Measurements from ENCODE around the gene RESF1.

RESF1 gene

GRCh38 chr12:31958569-31959160 is 550 bp upstream of the RESF1 start:
- in situ Hi-C loops (cut with MboI; ENCODE audit: low sequenced_read_pairs), result no loop called here

DNA sequence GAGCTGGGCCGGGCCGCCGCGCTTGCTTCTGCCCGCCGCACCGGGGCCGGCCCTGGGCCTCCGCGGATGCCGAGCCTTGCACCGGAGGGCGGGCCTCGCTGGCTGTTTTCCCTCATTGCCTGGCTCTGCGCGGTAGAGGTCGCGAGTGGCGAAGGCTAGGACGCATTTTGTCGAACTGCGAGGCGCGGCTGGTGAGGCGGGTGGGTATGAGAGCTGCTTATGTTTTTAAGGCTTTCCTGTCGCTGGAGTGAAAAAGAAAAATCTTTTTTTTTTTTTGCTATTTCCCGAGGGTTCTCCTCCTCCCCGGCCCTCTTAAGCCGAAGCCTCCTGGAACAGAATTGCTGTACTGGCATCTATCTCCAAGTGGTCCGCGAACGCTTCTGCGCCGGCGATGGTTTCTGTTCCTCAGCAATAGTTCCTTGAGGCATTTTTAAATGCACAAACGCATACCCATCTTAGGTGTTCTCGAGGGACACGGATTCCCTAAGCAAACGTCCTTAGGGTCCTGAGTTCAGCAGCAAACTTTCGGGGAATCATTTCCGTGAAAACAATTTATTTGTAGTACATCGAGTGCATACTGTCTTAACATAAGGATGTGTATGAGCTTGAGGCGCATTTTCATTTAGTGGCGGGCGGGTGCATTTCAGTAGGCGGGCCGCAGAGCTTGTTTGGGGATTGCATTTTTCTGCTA is 631 bp downstream of the RESF1 start:
- in situ Hi-C loops (cut with MboI; ENCODE audit: low sequenced_read_pairs), result no loop called here

DNA sequence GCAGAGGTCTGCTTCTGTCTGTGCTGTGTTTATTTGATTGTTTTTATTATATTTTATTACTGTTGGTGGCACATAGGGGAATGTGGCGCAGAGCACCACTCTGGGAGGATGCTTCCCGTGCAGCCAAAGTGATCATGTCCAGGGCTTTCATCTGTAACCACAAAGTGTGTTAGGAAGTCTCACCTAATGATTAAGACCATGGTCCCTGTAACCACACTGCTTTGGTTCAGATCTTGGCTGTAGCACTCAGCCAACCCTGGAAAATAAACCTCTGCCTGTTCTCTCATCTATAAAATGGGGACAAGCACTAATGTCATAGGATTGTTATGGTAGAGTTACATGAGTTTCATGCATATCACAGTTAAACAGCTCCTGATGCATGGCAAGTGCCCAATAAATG is 1.9 kb downstream of the RESF1 start:
- in situ Hi-C loops (cut with MboI; ENCODE audit: low sequenced_read_pairs), result no loop called here

DNA sequence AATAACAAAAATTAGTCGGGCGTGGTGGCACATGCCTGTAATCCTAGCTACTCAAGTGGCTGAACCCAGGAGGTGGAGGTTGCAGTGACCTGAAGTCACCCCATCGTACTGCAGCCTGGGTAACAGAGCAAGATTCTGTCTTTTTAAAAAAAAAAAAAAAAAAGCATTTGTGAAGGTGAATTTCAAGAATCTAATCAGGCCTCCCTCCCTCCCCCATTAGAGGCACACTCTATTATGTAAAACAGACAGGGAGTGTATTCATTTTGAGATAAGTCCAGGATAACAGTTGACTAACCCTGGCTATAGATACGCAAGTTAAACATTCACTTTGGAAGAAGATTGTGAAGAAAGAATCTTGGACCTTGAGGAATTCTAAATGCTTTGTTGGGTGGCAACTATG is 2.9 kb downstream of the RESF1 start:
- in situ Hi-C loops (cut with MboI; ENCODE audit: low sequenced_read_pairs), result no loop called here

GRCh38 chr12:31964280-31964679 is 5.1 kb downstream of the RESF1 start:
- in situ Hi-C loops (cut with MboI; ENCODE audit: low sequenced_read_pairs), result no loop called here

DNA sequence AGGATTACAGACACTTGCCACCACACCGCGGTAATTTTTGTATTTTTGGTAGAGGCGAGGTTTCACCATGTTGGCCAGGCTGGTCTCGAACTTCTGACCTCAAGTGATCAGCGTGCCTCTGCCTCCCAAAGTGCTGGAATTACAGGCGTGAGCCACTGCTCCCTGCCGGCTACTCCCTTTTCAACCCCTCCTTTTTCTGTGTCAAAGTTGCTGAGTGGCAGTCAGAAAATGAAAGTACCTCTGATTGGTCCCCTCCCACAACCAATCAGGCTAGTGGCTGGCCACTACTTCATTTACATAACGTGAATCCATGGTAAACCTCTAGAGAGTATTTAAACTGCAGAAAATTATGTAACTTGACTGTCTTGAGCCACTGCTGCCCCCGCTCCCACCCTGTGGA is 5.9 kb downstream of the RESF1 start:
- in situ Hi-C loops (cut with MboI; ENCODE audit: low sequenced_read_pairs), result no loop called here

- in situ Hi-C loops (cut with MboI; ENCODE audit: low sequenced_read_pairs), result no loop called here
These were observed 7.5 kb downstream of the RESF1 start for GRCh38 chr12:31966558-31967205.

DNA sequence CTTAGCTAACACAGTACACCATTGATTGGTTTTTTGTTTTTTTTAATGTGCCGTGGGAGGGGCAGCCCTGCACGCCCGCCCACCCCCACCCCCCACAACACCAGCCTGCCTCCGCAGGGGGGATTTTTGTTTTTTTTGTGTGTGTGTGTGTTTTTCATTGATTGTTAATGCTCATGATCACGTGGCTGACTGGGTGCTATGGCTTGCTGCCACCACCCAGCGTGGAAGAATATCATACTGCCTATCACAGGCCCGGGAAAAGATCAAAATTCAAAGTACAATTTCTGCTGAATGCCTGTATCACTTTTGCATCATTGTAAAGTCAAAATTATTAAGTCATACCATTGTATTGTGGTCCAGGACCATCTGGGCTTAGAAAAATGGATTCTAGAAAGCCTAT is 8.3 kb downstream of the RESF1 start:
- in situ Hi-C loops (cut with MboI; ENCODE audit: low sequenced_read_pairs), result no loop called here

GRCh38 chr12:31970199-31970598 is 11.0 kb downstream of the RESF1 start:
- in situ Hi-C loops (cut with MboI; ENCODE audit: low sequenced_read_pairs), result loop anchor here (10.0 kb wide), 1 partner anchor 285 kb away; no protein-coding TSS in a partner anchor

GRCh38 chr12:31973818-31974217 is 14.6 kb downstream of the RESF1 start:
- in situ Hi-C loops (cut with MboI; ENCODE audit: low sequenced_read_pairs), result loop anchor here (10.0 kb wide), 1 partner anchor 289 kb away; no protein-coding TSS in a partner anchor

GRCh38 chr12:31974673-31975072 is 15.5 kb downstream of the RESF1 start:
- in situ Hi-C loops (cut with MboI; ENCODE audit: low sequenced_read_pairs), result loop anchor here (10.0 kb wide), 1 partner anchor 290 kb away; no protein-coding TSS in a partner anchor

GRCh38 chr12:31984806-31985591 is 25.8 kb downstream of the RESF1 start:
- in situ Hi-C loops (cut with MboI; ENCODE audit: low sequenced_read_pairs), result no loop called here

DNA sequence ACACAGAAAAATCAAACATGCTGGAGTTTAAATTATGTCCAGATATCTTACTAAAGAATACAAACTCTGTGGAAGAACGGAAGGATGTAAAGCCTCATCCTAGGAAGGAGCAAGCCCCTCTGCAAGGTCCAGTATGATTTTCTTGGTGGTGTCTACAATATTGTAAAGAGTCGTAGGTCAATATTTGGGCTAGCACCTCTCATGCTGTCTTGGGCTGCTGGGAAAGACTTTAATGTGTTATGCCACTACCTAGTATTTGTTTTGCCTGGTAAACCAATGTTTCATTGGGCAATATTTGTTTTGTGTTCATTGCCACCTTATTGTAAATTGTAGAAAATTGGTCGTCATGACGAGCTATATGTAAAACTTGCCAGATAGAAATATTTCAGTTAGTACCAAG is 26.6 kb downstream of the RESF1 start:
- in situ Hi-C loops (cut with MboI; ENCODE audit: low sequenced_read_pairs), result no loop called here

DNA sequence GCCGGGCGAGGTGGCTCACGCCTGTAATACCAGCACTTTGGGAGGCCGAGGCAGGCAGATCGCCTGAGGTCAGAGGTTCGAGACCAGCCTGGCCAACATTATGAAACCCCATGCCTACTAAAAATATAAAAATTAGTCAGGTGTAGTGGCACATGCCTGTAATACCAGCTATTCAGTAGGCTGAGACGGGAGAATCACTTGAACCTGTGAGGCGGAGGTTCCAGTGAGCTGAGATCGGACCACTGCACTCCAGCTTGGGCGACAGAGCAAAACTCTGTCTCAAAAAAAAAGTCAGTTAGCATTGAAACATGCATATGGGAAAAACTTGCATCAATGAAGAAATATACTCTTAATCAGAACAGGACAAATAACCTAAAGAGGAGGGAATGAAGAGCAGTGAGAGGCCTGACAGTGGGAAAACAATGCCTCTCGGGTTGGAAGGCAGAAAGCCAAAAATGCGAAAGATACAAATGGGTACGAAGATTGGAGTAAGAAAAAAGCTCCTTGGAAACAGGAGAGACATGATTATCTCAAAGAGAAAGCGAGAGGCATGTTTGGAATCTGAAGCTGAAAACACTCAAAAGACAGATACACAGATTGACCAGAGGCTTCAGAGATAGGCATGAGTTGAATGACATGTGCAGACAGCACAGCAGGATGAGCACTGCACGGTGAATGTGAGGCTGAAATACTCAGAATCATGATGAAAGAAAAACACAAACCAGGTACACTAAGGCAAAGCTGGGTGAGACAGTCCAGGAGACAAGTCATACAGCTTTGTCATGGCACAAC is 30.6 kb downstream of the RESF1 start:
- in situ Hi-C loops (cut with MboI; ENCODE audit: low sequenced_read_pairs), result no loop called here

DNA sequence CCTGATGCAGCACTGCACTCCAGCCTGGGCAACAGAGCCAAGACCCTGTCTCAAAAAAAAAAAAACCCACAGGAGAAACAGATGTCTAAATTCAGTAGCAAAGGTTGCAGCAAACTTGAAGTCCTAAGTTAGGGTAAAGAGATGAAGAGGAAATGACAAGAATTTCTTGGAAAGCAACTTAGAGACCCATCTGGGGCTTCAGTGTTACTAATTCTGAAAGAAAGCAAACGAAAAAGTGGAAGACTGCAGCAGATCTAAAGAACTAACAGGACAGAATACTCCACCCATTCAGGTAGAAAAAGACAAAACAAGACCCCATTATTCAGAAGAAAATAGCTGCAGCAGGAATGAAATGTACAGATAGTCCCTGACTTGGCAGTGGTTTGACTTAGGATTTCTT is 31.9 kb downstream of the RESF1 start:
- in situ Hi-C loops (cut with MboI; ENCODE audit: low sequenced_read_pairs), result no loop called here

DNA sequence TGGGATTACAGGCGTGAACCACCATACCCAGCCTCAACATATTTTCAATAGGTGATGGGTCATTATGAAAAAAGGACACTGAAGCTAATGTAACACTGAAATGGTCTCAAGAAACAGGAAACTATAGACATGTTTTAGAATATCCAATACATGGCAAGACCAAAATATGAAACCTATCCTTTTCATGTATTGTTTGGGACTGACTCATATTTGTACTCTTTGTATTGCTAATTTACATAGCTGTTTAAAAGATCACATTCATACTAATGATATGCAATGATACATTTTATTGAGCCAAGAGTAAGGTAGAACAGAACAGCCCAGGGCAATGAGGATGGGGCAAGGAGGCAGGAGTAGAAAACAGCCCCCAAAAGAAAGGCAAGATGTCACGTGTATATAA is 32.6 kb downstream of the RESF1 start:
- in situ Hi-C loops (cut with MboI; ENCODE audit: low sequenced_read_pairs), result no loop called here

DNA sequence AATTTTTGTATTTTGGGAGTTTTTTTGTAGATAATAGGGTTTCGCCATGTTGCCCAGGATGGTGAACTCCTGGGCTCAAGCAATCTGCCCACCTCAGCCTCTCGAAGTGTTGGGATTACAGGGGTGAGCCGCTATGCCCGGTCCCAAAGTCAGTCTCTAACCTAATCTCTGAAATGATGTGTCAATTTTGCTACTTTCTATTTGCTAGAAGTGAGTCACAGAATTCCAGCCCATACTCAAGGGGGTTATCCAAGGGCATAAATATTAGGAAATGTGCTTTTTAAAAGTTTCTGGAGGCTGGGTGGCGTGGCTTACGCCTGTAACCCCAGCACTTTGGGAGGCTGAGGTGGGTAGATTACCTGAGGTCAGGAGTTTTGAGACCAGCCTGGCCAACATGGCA is 40.5 kb downstream of the RESF1 start:
- in situ Hi-C loops (cut with MboI; ENCODE audit: low sequenced_read_pairs), result no loop called here

GRCh38 chr12:32000373-32001005 is 41.3 kb downstream of the RESF1 start:
- in situ Hi-C loops (cut with MboI; ENCODE audit: low sequenced_read_pairs), result no loop called here

DNA sequence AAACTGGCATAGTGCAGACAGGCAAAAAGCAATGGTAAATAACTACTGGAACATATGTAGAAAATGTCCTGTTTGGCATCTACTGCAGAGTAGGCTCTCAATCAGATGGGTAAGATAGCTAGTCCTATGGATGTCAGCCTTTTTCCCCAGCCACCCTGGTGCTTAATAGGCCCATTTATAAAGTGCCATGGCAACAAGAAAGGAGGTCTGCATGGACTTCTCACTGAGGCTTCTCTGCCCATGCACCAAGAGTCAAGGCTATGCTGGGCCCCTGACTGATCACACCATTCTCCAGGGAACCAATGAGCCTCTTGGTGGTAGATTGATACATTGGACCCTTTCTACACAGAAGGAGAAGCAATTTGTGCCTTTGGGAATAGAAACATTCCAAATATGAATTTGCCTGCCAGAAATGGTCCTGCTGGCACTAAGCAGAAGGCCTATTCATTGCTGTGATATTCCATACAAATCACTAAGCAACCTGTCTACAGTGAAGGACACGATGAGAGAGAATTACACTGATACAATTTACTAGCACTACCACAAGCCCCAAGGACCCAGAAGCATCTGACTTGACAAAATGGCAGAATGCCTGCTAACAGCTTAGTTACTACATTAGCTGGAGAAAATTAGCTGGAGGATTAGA is 43.8 kb downstream of the RESF1 start:
- in situ Hi-C loops (cut with MboI; ENCODE audit: low sequenced_read_pairs), result no loop called here

GRCh38 chr12:32003654-32004053 is 44.4 kb downstream of the RESF1 start:
- in situ Hi-C loops (cut with MboI; ENCODE audit: low sequenced_read_pairs), result no loop called here

Measured in HL-60/S4 treated with phorbol 12-myristate 13-acetate at 8.2 ng/mL for 4 days and 3 days (cell line).